Neural progenitor cell (in vitro differentiated cells): Measurements from ENCODE around the gene CHERP. TPM values are rescaled to one million over a fixed set of nuclear protein-coding genes. Genes with fewer than 3 reads are reported as not detected.
"Not testable (repeated sequence)": the region's sequence is repeated elsewhere in the genome, so short reads cannot be mapped to it uniquely, and the experiment has no call there.

ENCODE experiments used
- DNase-seq: peaks from one replicate; pipeline ENCODE4 v3.0.0-alpha.2; 2016; ENCODE audit warnings: low spot score
- H2AFZ ChIP-seq: fragments of 200-600 bp; sonication (generic); replicated peaks from 2 replicates; pipeline ENCODE4 v1.6.1; 2016; ENCODE audit warnings: antibody characterized with exemption
- H3F3A ChIP-seq: fragments of 200-600 bp; sonication (generic); 2 replicates; pipeline ENCODE4 v1.6.1; 2016; ENCODE audit warnings: antibody characterized with exemption, low read depth
- H3K27ac ChIP-seq: fragments of 200-600 bp; sonication (generic); 2 replicates; pipeline ENCODE4 v1.5.1; 2016; ENCODE audit warnings: mild to moderate bottlenecking
- H3K27me3 ChIP-seq: fragments of 200-600 bp; sonication (generic); 2 replicates; pipeline ENCODE4 v1.6.1; 2016; ENCODE audit warnings: mild to moderate bottlenecking, moderate library complexity
- H3K36me3 ChIP-seq: fragments of 200-600 bp; sonication (generic); 2 replicates; pipeline ENCODE4 v1.5.1; 2016
- H3K4me1 ChIP-seq: fragments of 200-600 bp; sonication (generic); 2 replicates; pipeline ENCODE4 v1.6.1; 2016; ENCODE audit warnings: mixed run types
- H3K4me2 ChIP-seq: fragments of 200-600 bp; sonication (generic); 2 replicates; pipeline ENCODE4 v1.6.1; 2016
- H3K4me3 ChIP-seq: fragments of 200-600 bp; sonication (generic); 2 replicates; pipeline ENCODE4 v1.5.1; 2016
- H3K79me2 ChIP-seq: fragments of 200-600 bp; sonication (generic); 2 replicates; pipeline ENCODE4 v1.6.1; 2016; ENCODE audit warnings: low read depth
- H3K9ac ChIP-seq: fragments of 200-600 bp; sonication (generic); 2 replicates; pipeline ENCODE4 v1.6.1; 2016
- H3K9me3 ChIP-seq: fragments of 200-600 bp; sonication (generic); 2 replicates; pipeline ENCODE4 v1.5.1; 2016; ENCODE audit warnings: low read depth
- H4K20me1 ChIP-seq: fragments of 200-600 bp; sonication (generic); 2 replicates; pipeline ENCODE4 v1.6.1; 2016; ENCODE audit warnings: low read depth
- H3K27ac Mint-ChIP-seq: 3 replicates; pipeline ENCODE4 v1.8.0; 2021; ENCODE audit warnings: mixed read lengths
- H3K27me3 Mint-ChIP-seq: 2 replicates; pipeline ENCODE4 v1.8.0; 2022; ENCODE audit warnings: low read depth, mild to moderate bottlenecking, inconsistent platforms, moderate library complexity, mixed read lengths; ENCODE audit not compliant: insufficient read depth
- H3K36me3 Mint-ChIP-seq: 3 replicates; pipeline ENCODE4 v1.8.0; 2021; ENCODE audit warnings: mixed read lengths
- H3K4me1 Mint-ChIP-seq: 3 replicates; pipeline ENCODE4 v1.8.0; 2021; ENCODE audit warnings: mixed read lengths
- H3K4me3 Mint-ChIP-seq: 3 replicates; pipeline ENCODE4 v1.8.0; 2021; ENCODE audit warnings: mild to moderate bottlenecking, moderate library complexity, mixed read lengths
- H3K9me3 Mint-ChIP-seq: 3 replicates; pipeline ENCODE4 v1.8.0; 2020; ENCODE audit warnings: mixed read lengths
- CTCF ChIP-seq: fragments of 200-600 bp; sonication (generic); IDR thresholded peaks from 2 replicates; pipeline ENCODE4 v1.5.1; 2017; ENCODE audit warnings: antibody characterized with exemption, mild to moderate bottlenecking
- EZH2 ChIP-seq: fragments of 200-600 bp; sonication (generic); IDR thresholded peaks from 2 replicates; pipeline ENCODE4 v1.6.1; 2017; ENCODE audit warnings: antibody characterized with exemption, mild to moderate bottlenecking, moderate library complexity
- EZH2phosphoT487 ChIP-seq: fragments of 200-600 bp; sonication (generic); IDR thresholded peaks from 2 replicates; pipeline ENCODE4 v1.6.1; 2017; ENCODE audit warnings: antibody characterized with exemption
- total RNA-seq: library from RNA; depleted of rRNA; stranded (reverse); fragments of >200 nt; gene quantifications from 2 replicates; pipeline ENCODE4 v1.2.3, GENCODE V29; 2015; ENCODE audit warnings: low replicate concordance

CHERP gene
- total RNA-seq, 1 donor from 2014 or later, result 5.5 TPM

- no peaks in the 10 kb centered on the region for H3K27me3 Mint-ChIP-seq
- Histone ChIP-seq H3K36me3 (no peaks in the 10 kb centered on the region), H3K4me2 (no peak overlapping the region), H3K9ac (no peak overlapping the region), H3F3A (no peaks in the 10 kb centered on the region), H3K4me3 (no peak overlapping the region), H3K9me3 (no peaks in the 10 kb centered on the region), H3K4me1 (no peaks in the 10 kb centered on the region), H3K79me2 (no peaks in the 10 kb centered on the region), H3K27me3 (no peaks in the 10 kb centered on the region), H3K27ac (no peak overlapping the region), H4K20me1 (no peaks in the 10 kb centered on the region), H2AFZ (no peak overlapping the region)
- H3K4me1 Mint-ChIP-seq, result no peaks in the 10 kb centered on the region
- no peak overlapping the region for H3K27ac Mint-ChIP-seq
- no peak for DNase-seq
- H3K36me3 Mint-ChIP-seq, result peaks cover 19% of the 10 kb centered on the region
- no peak overlapping the region for H3K4me3 Mint-ChIP-seq
- TF ChIP-seq CTCF, result no peak
- no peaks in the 10 kb centered on the region for H3K9me3 Mint-ChIP-seq
Measured at GRCh38 chr19:16561382-16561781, 19.1 kb upstream of the CHERP start.

DNA sequence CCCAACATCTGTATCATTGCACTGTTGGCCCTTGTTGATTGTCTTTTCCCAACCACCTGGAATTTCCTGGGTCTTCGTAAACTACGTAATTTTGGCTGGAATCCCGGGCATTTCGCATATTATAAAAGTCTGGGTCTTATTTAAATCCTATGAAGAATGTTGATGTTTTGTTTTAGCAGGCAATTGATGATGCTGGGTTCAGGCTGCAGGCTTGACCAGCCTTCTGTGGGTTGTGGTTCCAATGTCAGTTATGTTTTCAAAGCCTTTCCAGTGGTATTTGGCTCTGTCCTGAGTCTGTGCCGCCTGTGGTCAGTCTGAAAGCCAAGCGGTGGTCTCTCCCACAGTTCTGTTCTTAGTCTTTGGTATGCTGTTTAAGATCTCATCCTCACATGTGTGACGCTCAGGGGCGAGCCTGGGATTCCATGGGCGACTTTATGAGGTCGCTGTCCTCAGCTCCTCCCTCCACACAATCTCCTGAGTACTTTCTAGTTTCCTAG is 17.6 kb upstream of the CHERP start:
- H3K4me3 Mint-ChIP-seq, result no peak overlapping the region
- H4K20me1 ChIP-seq, result no peaks in the 10 kb centered on the region
- H3F3A ChIP-seq, result no peaks in the 10 kb centered on the region
- H3K9me3 ChIP-seq, result no peaks in the 10 kb centered on the region
- no peaks in the 10 kb centered on the region for H3K79me2 ChIP-seq
- no peak overlapping the region for H3K9ac ChIP-seq
- H3K4me1 ChIP-seq, result no peaks in the 10 kb centered on the region
- H3K27ac Mint-ChIP-seq, result no peak overlapping the region
- no peaks in the 10 kb centered on the region for H3K27me3 Mint-ChIP-seq
- H3K27ac ChIP-seq, result no peak overlapping the region
- no peaks in the 10 kb centered on the region for H3K9me3 Mint-ChIP-seq
- H3K36me3 ChIP-seq, result no peaks in the 10 kb centered on the region
- no peak for DNase-seq
- no peak overlapping the region for H2AFZ ChIP-seq
- no peaks in the 10 kb centered on the region for H3K4me1 Mint-ChIP-seq
- no peak overlapping the region for H3K4me3 ChIP-seq
- peaks cover 14% of the 10 kb centered on the region for H3K36me3 Mint-ChIP-seq
- H3K4me2 ChIP-seq, result no peak overlapping the region
- TF ChIP-seq CTCF (no peak), EZH2phosphoT487 (no peak), EZH2 (no peak)
- H3K27me3 ChIP-seq, result no peaks in the 10 kb centered on the region

GRCh38 chr19:16554776-16555175 is 12.5 kb upstream of the CHERP start:
- H3K36me3 ChIP-seq, result no peaks in the 10 kb centered on the region
- H2AFZ ChIP-seq, result no peak overlapping the region
- H3K27me3 ChIP-seq, result no peaks in the 10 kb centered on the region
- H3K27ac Mint-ChIP-seq, result no peak overlapping the region
- TF ChIP-seq CTCF, result no peak
- no peak for TF ChIP-seq EZH2phosphoT487
- no peak for TF ChIP-seq EZH2
- H3K79me2 ChIP-seq, result no peaks in the 10 kb centered on the region
- no peak overlapping the region for H3K4me3 ChIP-seq
- H4K20me1 ChIP-seq, result no peaks in the 10 kb centered on the region
- H3K27ac ChIP-seq, result no peak overlapping the region
- no peak for DNase-seq
- peaks cover 14% of the 10 kb centered on the region for H3K36me3 Mint-ChIP-seq
- H3K27me3 Mint-ChIP-seq, result no peaks in the 10 kb centered on the region
- no peaks in the 10 kb centered on the region for H3K9me3 Mint-ChIP-seq
- H3K9ac ChIP-seq, result no peak overlapping the region
- no peak overlapping the region for H3K4me3 Mint-ChIP-seq
- H3K4me1 ChIP-seq, result no peaks in the 10 kb centered on the region
- no peaks in the 10 kb centered on the region for H3K9me3 ChIP-seq
- no peaks in the 10 kb centered on the region for H3K4me1 Mint-ChIP-seq
- H3K4me2 ChIP-seq, result no peak overlapping the region
- no peaks in the 10 kb centered on the region for H3F3A ChIP-seq

DNA sequence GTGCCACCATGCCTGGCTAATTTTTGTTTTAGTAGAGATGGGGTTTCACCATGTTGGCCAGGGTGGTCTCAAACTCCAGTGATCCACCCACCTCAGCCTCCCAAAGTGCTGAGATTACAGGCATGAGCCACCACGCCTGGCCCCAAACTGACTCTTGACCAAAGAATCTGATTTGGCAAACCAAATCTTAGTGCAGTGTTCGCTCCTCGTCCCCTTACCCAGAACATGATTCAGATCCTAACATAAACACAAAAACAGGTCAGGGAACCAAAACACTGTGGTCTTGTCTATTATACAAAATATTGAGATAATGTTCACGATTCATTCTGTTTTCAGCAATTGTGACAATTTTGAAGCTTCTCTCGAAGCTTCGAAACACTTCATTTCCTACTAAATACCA is 9.7 kb upstream of the CHERP start:
- not testable (repeated sequence) for H3K4me1 ChIP-seq

More for the DNA sequence above, 9.7 kb upstream of the CHERP start:
- not testable (repeated sequence) for H3F3A ChIP-seq, H3K27ac ChIP-seq, H3K4me2 ChIP-seq, H3K9me3 Mint-ChIP-seq, H3K4me3 Mint-ChIP-seq, H3K27me3 ChIP-seq, H2AFZ ChIP-seq, H3K36me3 ChIP-seq, H3K4me3 ChIP-seq, H3K27me3 Mint-ChIP-seq, H3K9ac ChIP-seq, H3K79me2 ChIP-seq, H3K36me3 Mint-ChIP-seq, H3K9me3 ChIP-seq, H3K4me1 Mint-ChIP-seq, H4K20me1 ChIP-seq, DNase-seq, H3K27ac Mint-ChIP-seq
